Medulla oblongata (tissue), 1 donor: Measurements from ENCODE around the gene ACAP1.

ENCODE experiments used
- DNase-seq: peaks from one replicate; pipeline ENCODE4 v3.0.0-alpha.2; 2015; ENCODE audit errors: extremely low spot score

The ACAP1 gene

GRCh38 chr17:7384489-7385081 is 48.3 kb downstream of the ACAP1 start:
- DNase-seq, result no peak

DNA sequence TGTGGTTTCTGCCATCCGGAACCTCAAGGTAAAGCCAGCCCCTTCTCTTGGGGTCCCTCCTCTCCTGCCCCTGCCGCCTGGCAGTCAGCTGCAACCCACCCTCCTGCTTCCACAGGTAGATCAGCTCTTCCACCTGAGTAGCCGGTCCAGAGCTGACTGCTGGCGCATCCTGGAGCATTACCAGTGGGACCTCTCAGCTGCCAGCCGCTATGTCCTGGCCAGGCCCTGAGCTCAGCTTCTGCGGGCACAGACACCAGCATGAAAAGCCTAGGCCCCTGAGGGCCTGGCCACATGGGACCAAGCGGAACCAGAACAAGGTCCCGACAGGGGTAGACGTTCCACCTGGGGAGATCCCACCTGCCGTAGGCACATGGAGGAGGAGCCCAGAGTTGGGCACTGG is 52.5 kb downstream of the ACAP1 start:
- no peak for DNase-seq

DNA sequence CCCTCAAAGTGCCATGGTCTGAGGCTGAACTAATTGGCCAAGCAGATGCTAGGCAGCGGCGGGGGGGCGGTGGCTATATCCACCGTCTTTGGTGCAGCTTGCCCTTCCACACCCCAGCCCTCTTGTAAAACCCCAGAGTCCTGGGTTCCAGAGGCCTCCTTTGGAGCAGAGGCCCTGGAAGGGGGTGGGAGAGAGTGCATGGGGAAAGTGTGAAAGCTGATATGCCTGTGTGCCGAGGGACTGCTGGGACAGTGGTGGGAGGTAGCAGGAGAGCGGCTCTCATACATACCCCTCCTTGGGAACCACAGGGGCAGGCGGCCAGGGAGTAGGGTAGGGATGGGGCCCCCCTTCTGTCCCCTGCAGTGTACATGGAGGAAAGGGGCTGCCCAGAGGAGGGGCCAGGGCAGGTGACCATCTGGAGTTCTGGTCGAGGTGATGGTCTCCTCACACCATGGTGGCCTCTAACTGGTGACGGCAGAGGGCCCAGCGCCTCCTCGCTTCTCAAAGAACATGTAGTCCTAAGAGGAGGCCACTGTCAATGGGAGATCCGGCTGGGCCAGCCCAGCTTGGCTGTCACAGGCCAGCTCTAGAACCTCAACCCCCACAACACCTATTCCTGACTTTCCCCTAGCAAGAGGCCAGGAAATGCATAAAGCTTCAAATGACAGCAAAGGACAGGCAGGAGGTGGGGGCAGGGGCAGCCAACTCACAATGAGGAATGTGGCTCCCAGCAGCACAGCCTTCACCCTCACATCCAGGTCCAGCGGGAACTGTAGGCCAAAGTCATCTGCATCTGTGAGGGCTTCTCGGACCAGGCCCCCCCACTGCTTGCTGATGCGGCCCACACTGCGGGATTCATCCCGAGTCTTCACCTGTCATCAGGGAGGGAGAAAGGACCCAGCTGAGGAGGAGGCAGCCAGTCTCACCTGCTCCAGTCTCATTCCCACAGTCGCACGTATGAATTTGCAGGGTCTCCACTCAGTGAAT is 53.9 kb downstream of the ACAP1 start:
- DNase-seq, result no peak

- DNase-seq, result no peak
Measured at GRCh38 chr17:7391307-7391706, 55.0 kb downstream of the ACAP1 start.

DNA sequence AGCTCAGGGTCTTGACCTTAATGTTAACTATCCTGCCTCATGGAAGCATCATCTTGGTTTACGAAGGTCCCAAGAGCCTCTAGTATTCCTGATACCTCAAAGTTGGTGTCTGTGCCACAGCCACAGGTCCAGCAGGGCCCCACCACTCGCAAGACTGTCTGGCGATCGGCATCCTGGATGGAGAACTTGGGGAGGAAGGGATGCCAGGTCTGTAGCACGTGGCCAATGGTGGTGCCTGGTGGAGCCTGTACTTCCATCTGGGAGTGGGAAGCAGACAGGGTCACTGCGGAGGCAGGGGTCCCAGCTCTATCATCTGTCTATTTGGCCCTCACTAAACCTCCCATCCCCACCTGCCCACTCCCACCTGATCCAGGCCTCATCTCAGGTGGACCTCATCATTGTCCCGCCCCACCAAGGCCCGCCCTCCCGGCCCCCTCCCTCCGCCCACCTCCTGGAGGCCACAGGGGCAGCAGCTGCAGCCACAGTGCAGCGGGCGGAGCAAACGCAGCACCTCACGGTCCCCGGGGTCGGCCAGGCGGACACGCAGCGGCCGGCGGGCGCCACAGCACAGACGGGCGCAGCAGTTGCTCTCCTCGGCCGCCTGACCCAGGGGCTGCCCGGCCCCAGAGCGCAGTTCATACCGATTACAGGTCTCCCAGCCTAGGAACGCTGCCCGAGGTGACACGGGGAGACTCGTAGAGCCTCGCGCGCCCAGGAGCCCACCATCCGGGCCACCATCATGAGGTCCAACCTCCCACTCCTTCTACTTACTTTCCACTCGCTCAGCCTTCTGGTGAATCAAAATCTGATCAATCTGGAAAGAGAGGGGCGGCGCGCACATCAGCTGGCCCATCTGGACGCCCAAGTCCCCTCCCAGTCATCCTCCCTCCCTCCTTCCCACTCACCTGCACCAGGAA is 56.6 kb downstream of the ACAP1 start:
- DNase-seq, result no peak

GRCh38 chr17:7393613-7394451 is 57.5 kb downstream of the ACAP1 start:
- DNase-seq, result no peak

- DNase-seq, result peak; percentile 85
Measured at GRCh38 chr17:7394452-7395191, 58.3 kb downstream of the ACAP1 start, which contains the start of gene PLSCR3. TSS of gene PLSCR3 (minus strand) at chr17:7394525. CDS start at chr17:7394110, 415 bp downstream.

DNA sequence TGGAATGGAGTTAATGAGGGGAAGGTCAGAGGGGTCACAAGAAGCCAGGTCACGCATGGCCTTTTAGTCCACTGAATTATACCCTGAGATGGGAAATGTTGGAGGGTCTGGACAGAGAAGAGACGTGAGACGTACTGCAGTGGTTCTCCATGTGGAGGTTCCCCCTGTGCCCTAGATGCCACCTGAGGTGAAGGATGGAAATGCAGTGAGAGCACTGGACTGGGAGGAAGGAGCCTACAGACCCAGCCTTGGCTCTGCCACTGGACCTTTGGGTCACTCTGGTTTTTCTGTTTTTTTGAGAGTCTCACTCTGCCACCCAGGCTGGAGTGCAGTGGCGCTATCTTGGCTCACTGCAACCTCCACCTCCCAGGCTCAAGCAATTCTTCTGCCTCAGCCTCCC is 59.8 kb downstream of the ACAP1 start:
- no peak for DNase-seq

- DNase-seq, result no peak
Measured at GRCh38 chr17:7398612-7399011, 62.3 kb downstream of the ACAP1 start.
